ENCODE measurements around the gene MRPL20.

- TF ChIP-seq CTCF (IDR thresholded peaks at IDR 0.05; ENCODE audit: low read depth, low read length, missing input control) (no peak), YY1 (IDR thresholded peaks at IDR 0.05) (no peak), TAF1 (conservative IDR thresholded peaks at IDR 0.05) (no peak), MAX (IDR thresholded peaks at IDR 0.05) (no peak), FOXA2 (IDR thresholded peaks at IDR 0.05) (no peak), REST (IDR thresholded peaks at IDR 0.05) (no peak), EGR1 (IDR thresholded peaks at IDR 0.05; ENCODE audit: low read depth in 2 of 2) (no peak), RAD21 (IDR thresholded peaks at IDR 0.05) (no peak), SP1 (IDR thresholded peaks at IDR 0.05) (no peak)
Observed at GRCh38 chr1:1449099-1449739, 42.1 kb upstream of the MRPL20 start, which contains the start of gene ATAD3C.

Data from liver (tissue), 3 donors.